GM12878 (cell line): Measurements from ENCODE around the gene KLF6. TPM values are rescaled to one million over a fixed set of nuclear protein-coding genes. Genes with fewer than 3 reads are reported as not detected.
A peak's percentile ranks its signal among the peaks of the same experiment; 100 is the strongest.

Experiments used
- CBX3 ChIP-seq: fragments of 200-600 bp; sonication (generic); IDR thresholded peaks from 2 replicates; pipeline ENCODE4 v1.6.1; 2016; ENCODE audit warnings: low read depth, borderline replicate concordance
- CREB1 ChIP-seq: IDR thresholded peaks from 2 replicates; pipeline ENCODE4 v1.6.1; 2012; ENCODE audit warnings: low read depth, mild to moderate bottlenecking, inconsistent platforms
- CREM ChIP-seq: IDR thresholded peaks from 2 replicates; pipeline ENCODE4 v1.6.1; 2014; ENCODE audit warnings: antibody characterized with exemption, low read depth
- FOXM1 ChIP-seq: IDR thresholded peaks from 2 replicates; pipeline ENCODE4 v1.6.1; 2012; ENCODE audit warnings: low read depth, mild to moderate bottlenecking, inconsistent platforms, low read length, moderate library complexity
- HDAC2 ChIP-seq: fragments of 200-600 bp; sonication (generic); IDR thresholded peaks from 2 replicates; pipeline ENCODE4 v1.6.1; 2017
- IKZF1 ChIP-seq: fragments of 450-650 bp; conservative IDR thresholded peaks from 2 replicates; pipeline ENCODE4 v1.6.1; 2017; ENCODE audit warnings: antibody characterized with exemption, mild to moderate bottlenecking
- JUNB ChIP-seq: IDR thresholded peaks from 2 replicates; pipeline ENCODE4 v1.6.1; 2016; ENCODE audit warnings: antibody characterized with exemption, mild to moderate bottlenecking
- MXI1 ChIP-seq: fragments of 150-350 bp; IDR thresholded peaks from 2 replicates; pipeline ENCODE4 v1.6.1; 2011; ENCODE audit warnings: low read depth, mild to moderate bottlenecking, inconsistent platforms, low read length, improper control_type of control experiment
- RAD21 ChIP-seq: IDR thresholded peaks from 2 replicates; pipeline ENCODE4 v1.6.1; 2011; ENCODE audit warnings: mild to moderate bottlenecking, low read depth, low read length, moderate library complexity; ENCODE audit not compliant: insufficient read depth
- RBBP5 ChIP-seq: fragments of 200-600 bp; sonication (generic); conservative IDR thresholded peaks from 2 replicates; pipeline ENCODE4 v1.6.1; 2016
- RFX5 ChIP-seq: IDR thresholded peaks from 2 replicates; pipeline ENCODE4 v1.6.1; 2011; ENCODE audit warnings: low read depth, low read length, improper control_type of control experiment
- RUNX3 ChIP-seq: IDR thresholded peaks from 2 replicates; pipeline ENCODE4 v1.6.1; 2012; ENCODE audit warnings: low read length, inconsistent platforms
- SPI1 ChIP-seq: IDR thresholded peaks from 2 replicates; pipeline ENCODE4 v1.6.1; 2011; ENCODE audit warnings: low read depth, mild to moderate bottlenecking, low read length, moderate library complexity, borderline replicate concordance; ENCODE audit not compliant: insufficient read depth
- SUPT20H ChIP-seq: IDR thresholded peaks from 2 replicates; pipeline ENCODE4 v1.6.1; 2011; ENCODE audit warnings: low read depth, mild to moderate bottlenecking, low read length, moderate library complexity, borderline replicate concordance; ENCODE audit not compliant: control insufficient read depth
- YBX1 ChIP-seq: fragments of 450-650 bp; IDR thresholded peaks from 2 replicates; pipeline ENCODE4 v1.6.1; 2016; ENCODE audit warnings: antibody characterized with exemption
- ZNF384 ChIP-seq: IDR thresholded peaks from 2 replicates; pipeline ENCODE4 v1.6.1; 2012; ENCODE audit warnings: low read depth, mild to moderate bottlenecking, low read length, improper control_type of control experiment, borderline replicate concordance
- polyA plus RNA-seq, 11 experiments: library from polyadenylated mRNA; depleted of rRNA in 4 of 11; unstranded in 6 of 11; stranded (reverse) in 5 of 11; fragments of >200 nt; fragmentation: Nextera tagmentation in 4 of 11; fragmentation: Illumina TruSeq in 1 of 11; extraction: Ambion mirVana in 4 of 11; extraction: Trizol in 1 of 11; gene quantifications; 1 replicate in 1 of 11; 2 replicates in 10 of 11; pipeline versions ENCODE4 v1.2.1 to v1.2.3, GENCODE V29; 2011 to 2016; ENCODE audit warnings: inconsistent platforms in 2 of 11, missing spikeins in 2 of 11, low read depth in 1 of 11
- total RNA-seq, 4 experiments: library from RNA; depleted of rRNA in 3 of 4; stranded (reverse); fragments of >200 nt in 3 of 4; fragmentation: Illumina TruSeq in 1 of 4; extraction: Trizol in 1 of 4; gene quantifications; 2 replicates each; pipeline versions ENCODE4 v1.2.1 to v1.2.3, GENCODE V29; 2013 to 2021
- TF ChIP-seq, protein P1 (sequence below): fragments of 150-350 bp; IDR thresholded peaks from 2 replicates; pipeline ENCODE4 v1.6.1; 2016; ENCODE audit warnings: low read depth, low read length
- TF ChIP-seq, protein P2 (sequence below): IDR thresholded peaks from 2 replicates; pipeline ENCODE4 v1.6.1; 2011; ENCODE audit warnings: low read depth, mild to moderate bottlenecking, low read length, moderate library complexity, borderline replicate concordance; ENCODE audit errors: extremely low read depth
- TF ChIP-seq, protein P3 (sequence below): fragments of 450-650 bp; IDR thresholded peaks from 2 replicates; pipeline ENCODE4 v1.6.1; 2016; ENCODE audit warnings: mild to moderate bottlenecking
- TF ChIP-seq, protein P4 (sequence below): IDR thresholded peaks from 2 replicates; pipeline ENCODE4 v1.6.1; 2012; ENCODE audit warnings: low read depth, low read length, improper control_type of control experiment
- TF ChIP-seq, protein P5 (sequence below): IDR thresholded peaks from 2 replicates; pipeline ENCODE4 v1.6.1; 2012; ENCODE audit warnings: low read depth, low read length, improper control_type of control experiment
- TF ChIP-seq, protein P6 (sequence below): IDR thresholded peaks from 2 replicates; pipeline ENCODE4 v1.6.1; 2012; ENCODE audit warnings: low read length, inconsistent platforms

KLF6 gene
- total and polyA plus RNA-seq, 10 of the 15 experiments (the other 5 are each of a cell fraction or from before 2014, with no cell fraction given), result 7.4 to 54.1 (median 23.5) TPM

DNA sequence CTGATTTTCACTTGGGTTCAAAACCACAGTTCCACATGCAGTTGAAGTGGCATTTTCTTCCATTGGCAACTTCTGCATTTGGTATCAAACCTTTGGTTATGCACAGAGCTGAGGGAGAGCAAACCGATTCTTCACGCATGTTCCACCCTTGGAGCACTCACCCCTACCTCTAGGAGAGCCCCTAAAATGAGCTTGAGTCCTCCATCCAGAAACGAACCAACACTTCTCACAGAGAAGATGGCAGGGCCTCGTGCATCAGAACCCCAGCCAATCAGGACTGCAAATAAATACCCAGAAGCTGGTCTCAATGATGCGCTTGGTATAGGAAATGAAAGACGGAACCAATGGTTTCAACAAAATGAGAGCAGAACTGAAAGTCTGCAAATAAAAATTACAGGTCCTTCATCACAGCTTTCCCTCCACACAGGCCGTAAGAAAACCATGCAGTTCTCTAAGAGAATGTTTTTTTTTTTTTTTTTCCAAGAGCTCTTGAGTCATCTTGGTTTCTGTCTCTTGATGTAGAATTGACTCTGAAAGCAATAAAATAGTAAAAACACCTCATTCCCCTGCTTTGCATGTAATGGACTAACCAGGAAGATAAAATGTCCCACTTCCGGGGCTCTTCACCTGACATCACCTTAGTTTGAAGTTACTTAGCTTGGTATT lies 23.9 kb downstream of the KLF6 start (continued):
- TF ChIP-seq SPI1 (peak; percentile 87), RBBP5 (no peak), RFX5 (no peak), FOXM1 (peak; percentile 70; the same call in 1 of the 2 replicates), HDAC2 (0 out of 2 replicates have a peak, but pooled peaks have one; percentile 18), SUPT20H (no peak), RAD21 (peak; percentile 34), IKZF1 (no peak), ZNF384 (peak; percentile 89), CREM (peak; percentile 72), MXI1 (no peak), CBX3 (no peak), CREB1 (peak; percentile 74; the same call in 1 of the 2 replicates), YBX1 (no peak), RUNX3 (peak; percentile 76), JUNB (peak; percentile 79)
- TF ChIP-seq, protein P1, sequence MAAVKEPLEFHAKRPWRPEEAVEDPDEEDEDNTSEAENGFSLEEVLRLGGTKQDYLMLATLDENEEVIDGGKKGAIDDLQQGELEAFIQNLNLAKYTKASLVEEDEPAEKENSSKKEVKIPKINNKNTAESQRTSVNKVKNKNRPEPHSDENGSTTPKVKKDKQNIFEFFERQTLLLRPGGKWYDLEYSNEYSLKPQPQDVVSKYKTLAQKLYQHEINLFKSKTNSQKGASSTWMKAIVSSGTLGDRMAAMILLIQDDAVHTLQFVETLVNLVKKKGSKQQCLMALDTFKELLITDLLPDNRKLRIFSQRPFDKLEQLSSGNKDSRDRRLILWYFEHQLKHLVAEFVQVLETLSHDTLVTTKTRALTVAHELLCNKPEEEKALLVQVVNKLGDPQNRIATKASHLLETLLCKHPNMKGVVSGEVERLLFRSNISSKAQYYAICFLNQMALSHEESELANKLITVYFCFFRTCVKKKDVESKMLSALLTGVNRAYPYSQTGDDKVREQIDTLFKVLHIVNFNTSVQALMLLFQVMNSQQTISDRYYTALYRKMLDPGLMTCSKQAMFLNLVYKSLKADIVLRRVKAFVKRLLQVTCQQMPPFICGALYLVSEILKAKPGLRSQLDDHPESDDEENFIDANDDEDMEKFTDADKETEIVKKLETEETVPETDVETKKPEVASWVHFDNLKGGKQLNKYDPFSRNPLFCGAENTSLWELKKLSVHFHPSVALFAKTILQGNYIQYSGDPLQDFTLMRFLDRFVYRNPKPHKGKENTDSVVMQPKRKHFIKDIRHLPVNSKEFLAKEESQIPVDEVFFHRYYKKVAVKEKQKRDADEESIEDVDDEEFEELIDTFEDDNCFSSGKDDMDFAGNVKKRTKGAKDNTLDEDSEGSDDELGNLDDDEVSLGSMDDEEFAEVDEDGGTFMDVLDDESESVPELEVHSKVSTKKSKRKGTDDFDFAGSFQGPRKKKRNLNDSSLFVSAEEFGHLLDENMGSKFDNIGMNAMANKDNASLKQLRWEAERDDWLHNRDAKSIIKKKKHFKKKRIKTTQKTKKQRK, result no peak
- TF ChIP-seq, protein P2, sequence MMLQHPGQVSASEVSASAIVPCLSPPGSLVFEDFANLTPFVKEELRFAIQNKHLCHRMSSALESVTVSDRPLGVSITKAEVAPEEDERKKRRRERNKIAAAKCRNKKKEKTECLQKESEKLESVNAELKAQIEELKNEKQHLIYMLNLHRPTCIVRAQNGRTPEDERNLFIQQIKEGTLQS, result no peak
- TF ChIP-seq, protein P3, sequence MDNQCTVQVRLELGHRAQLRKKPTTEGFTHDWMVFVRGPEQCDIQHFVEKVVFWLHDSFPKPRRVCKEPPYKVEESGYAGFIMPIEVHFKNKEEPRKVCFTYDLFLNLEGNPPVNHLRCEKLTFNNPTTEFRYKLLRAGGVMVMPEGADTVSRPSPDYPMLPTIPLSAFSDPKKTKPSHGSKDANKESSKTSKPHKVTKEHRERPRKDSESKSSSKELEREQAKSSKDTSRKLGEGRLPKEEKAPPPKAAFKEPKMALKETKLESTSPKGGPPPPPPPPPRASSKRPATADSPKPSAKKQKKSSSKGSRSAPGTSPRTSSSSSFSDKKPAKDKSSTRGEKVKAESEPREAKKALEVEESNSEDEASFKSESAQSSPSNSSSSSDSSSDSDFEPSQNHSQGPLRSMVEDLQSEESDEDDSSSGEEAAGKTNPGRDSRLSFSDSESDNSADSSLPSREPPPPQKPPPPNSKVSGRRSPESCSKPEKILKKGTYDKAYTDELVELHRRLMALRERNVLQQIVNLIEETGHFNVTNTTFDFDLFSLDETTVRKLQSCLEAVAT, result no peak
- TF ChIP-seq, protein P4, sequence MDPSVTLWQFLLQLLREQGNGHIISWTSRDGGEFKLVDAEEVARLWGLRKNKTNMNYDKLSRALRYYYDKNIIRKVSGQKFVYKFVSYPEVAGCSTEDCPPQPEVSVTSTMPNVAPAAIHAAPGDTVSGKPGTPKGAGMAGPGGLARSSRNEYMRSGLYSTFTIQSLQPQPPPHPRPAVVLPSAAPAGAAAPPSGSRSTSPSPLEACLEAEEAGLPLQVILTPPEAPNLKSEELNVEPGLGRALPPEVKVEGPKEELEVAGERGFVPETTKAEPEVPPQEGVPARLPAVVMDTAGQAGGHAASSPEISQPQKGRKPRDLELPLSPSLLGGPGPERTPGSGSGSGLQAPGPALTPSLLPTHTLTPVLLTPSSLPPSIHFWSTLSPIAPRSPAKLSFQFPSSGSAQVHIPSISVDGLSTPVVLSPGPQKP, result no peak
- TF ChIP-seq, protein P5, sequence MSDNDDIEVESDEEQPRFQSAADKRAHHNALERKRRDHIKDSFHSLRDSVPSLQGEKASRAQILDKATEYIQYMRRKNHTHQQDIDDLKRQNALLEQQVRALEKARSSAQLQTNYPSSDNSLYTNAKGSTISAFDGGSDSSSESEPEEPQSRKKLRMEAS, result no peak
- TF ChIP-seq, protein P6, sequence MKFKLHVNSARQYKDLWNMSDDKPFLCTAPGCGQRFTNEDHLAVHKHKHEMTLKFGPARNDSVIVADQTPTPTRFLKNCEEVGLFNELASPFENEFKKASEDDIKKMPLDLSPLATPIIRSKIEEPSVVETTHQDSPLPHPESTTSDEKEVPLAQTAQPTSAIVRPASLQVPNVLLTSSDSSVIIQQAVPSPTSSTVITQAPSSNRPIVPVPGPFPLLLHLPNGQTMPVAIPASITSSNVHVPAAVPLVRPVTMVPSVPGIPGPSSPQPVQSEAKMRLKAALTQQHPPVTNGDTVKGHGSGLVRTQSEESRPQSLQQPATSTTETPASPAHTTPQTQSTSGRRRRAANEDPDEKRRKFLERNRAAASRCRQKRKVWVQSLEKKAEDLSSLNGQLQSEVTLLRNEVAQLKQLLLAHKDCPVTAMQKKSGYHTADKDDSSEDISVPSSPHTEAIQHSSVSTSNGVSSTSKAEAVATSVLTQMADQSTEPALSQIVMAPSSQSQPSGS, result peak; percentile 93
